GM18502 (cell line): Measurements from ENCODE around the gene EML1.

Experiments
- ATAC-seq: cut with Tn5 transposase; IDR thresholded peaks from one replicate; pipeline ENCODE4 v1.9.1; 2021; ENCODE audit warnings: mild to moderate bottlenecking; ENCODE audit not compliant: unreplicated experiment, poor library complexity

EML1 gene

GRCh38 chr14:99816642-99817041 is 23.4 kb downstream of the EML1 start:
- no peak for ATAC-seq

- no peak for ATAC-seq
These were observed 24.1 kb downstream of the EML1 start for GRCh38 chr14:99817331-99817730.

- ATAC-seq = no peak
These were observed 25.4 kb downstream of the EML1 start for GRCh38 chr14:99818503-99819036.

DNA sequence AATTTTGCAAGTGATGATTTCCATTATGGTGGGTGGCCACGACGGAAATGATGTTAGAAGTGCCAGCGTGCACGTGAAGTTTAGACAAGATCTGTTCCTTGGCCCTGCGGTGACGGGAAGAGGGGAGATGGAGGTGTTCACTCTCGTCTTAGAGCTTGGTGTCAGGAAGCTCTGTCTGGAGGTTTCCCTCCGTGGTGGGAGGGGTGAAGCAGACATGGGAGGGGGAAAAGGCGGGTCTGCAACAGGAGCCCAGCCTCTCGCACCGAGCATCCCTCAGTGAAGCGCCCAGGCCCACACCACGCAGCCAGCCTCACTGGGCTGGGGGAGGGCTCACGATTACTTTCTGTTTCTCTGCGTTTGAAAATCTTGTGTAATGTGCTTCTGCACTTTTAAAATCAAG is 26.3 kb downstream of the EML1 start:
- no peak for ATAC-seq

- ATAC-seq = no peak
These were observed 27.6 kb downstream of the EML1 start for GRCh38 chr14:99820702-99821331.

- no peak for ATAC-seq
These were observed 28.6 kb downstream of the EML1 start for GRCh38 chr14:99821519-99822508.

DNA sequence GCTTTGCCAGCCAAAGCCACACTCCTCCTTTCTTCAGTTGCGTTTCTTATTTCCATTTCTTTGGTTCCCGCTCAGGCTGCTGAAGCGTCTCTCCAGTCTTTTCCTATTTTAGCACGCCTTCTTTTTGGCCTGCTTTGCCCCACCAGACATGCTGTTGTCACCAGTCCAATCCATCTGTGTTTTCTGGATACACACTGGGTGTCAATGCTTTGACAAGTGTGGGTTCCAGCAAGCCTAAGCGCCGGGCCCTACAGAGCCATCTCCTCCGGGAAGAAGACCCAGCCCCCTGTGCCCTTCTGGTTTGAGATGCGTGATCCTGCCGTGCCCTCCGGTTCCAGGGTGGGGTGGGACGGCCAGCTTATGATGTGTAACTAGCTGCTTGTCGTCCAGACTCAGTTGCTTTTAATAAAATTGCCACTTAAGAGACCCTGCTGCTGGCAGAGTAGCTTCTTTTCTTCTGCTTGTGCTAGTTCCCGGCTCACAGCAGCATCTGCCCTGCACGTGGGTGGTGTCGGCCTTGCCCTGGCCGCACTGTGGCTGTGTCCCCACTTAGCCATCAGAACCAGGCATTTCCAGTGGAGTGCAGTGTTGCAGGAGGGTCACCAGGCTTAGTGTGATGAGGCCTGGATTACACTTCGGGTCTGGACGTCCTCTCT is 29.7 kb downstream of the EML1 start:
- ATAC-seq = no peak

GRCh38 chr14:99824776-99825175 is 31.6 kb downstream of the EML1 start:
- ATAC-seq = no peak

GRCh38 chr14:99829450-99829849 is 36.2 kb downstream of the EML1 start:
- ATAC-seq = no peak

GRCh38 chr14:99831303-99831702 is 38.1 kb downstream of the EML1 start:
- no peak for ATAC-seq

DNA sequence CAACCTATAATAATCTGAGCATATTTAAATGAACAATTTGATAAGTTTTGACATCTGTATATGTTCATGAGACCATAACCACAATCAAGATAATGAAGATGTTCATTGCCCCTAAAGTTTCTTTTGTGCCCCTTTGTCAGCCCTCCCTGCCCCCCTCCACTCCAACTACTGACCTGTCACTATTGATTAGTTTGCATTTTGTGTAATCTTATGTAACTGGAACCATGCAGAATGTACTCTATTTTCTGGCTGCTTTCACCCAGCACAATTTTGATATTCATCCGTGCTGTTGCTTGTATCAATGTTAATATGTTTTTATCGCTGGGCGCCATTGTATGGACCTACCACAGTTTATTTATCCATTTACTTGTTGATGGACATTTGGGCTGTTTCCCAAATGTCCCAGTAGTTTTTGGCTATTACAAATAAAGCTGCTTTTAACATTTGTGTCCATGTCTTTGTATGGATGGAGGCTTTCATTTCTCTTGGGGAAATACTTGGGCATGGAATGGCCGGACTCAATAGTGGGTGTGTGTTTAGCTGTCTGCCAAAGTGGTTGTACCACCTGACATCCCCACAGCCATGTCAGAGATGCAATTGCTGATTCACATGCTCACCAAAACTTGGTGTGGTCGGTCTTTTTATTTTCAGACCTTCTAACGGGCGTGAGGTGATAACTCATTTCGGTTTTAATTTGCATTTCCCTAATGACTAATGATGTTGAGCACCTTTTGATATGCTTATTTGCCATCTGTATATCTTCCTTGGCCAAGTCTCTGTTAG is 38.9 kb downstream of the EML1 start:
- no peak for ATAC-seq

- ATAC-seq = no peak
These were observed 44.6 kb downstream of the EML1 start for GRCh38 chr14:99837822-99838221.

DNA sequence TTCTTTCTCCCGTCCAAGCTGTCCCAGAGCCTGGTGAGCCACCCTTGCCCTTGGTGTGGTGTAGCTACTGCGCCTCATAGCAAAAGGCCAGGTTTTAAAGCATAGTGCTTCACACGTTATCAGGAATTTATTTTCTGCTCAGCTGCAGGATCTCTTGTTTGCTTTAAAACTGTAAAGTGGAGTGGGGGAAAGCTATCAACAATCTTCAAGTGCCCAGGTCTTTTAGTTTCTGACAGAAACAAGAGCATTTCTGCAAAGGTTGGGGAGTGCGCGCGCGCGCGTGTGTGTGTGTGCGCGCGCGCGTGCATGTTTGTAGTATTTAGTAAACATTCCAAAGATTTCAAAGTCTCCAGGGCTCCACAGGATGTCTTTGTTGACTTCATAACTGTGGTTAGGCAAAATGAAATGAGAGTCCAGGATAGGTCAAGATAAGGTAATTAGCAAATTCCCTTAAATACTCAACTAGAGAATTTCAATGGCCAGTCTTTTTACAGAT is 45.5 kb downstream of the EML1 start:
- no peak for ATAC-seq

DNA sequence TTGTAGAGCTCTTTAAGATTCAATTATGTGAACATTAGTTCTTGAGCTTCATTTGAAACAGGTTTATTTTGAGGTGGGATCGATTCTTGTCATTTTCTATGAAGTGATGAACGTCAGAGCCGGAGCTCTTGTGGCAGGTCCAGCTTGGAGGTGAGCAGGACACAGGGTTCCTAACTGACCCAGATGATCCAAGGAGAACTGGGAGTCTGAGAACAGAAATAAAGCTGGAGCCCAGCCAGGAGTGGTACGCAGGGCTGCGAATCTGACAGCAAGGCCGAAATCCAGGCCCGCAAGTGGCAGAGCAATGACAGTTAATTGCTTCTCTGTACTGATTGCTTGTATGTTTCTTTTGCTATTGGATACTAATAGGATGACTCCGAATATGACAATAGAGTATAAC is 46.5 kb downstream of the EML1 start:
- ATAC-seq = no peak

GRCh38 chr14:99840265-99840664 is 47.1 kb downstream of the EML1 start:
- no peak for ATAC-seq

- no peak for ATAC-seq
These were observed 47.6 kb downstream of the EML1 start for GRCh38 chr14:99840774-99841305.

- ATAC-seq = no peak
These were observed 48.3 kb downstream of the EML1 start for GRCh38 chr14:99841436-99842071.

DNA sequence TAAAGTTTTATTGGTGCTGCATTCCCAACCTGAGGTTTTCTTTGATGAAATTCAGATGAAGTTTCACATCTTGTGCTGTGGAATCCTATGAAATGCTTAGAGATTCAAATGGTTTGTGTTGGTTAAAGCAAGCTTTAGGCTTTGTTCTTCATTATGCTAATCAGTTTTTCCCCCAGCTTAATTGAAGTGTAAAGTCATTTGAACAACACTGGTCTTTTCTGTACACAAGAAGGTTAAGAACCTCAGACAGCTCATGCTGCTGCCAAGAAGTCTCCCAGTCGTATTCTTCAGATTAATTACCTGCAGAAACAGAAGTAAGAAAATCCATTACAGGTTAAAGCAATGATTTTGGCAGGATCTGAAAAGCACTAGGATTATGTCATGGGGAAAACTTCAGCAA is 48.9 kb downstream of the EML1 start:
- ATAC-seq = no peak

DNA sequence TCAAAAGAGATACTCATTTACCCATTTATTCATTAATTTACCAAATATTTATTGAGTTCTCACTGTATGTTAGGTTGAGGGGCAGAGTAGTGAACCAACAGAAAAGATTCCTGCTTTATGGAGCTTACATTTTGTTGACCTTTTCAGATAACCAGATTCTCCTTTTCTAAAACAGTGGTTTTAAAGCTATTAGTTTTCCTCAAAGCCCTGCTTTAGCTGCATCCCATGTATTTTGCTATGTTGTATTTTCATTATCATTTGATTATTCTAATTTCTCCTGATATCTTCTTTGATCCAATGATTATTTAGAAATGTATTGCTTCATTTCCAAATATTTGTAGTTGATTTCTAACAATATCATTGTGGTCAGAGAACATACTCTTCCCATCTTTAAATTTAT is 53.6 kb downstream of the EML1 start:
- ATAC-seq = no peak
